K562 (cell line): Measurements from ENCODE around the gene CCDC34. TPM values are rescaled to one million over a fixed set of nuclear protein-coding genes. Genes with fewer than 3 reads are reported as not detected.

ENCODE experiments used
- ATAC-seq: fragments of 200-7000 bp; cut with Tn5 transposase; 3 replicates; pipeline ENCODE4 v1.9.1; 2020; ENCODE audit warnings: moderate library complexity
- BruUV-seq: library from RNA; stranded (reverse); fragments of 400-500 nt; replicated peaks from 2 replicates; lab custom pipeline; 2021; lab: Mats Ljungman, UMichigan
- CTCF ChIA-PET: fragments of 300-600 bp; formaldehyde crosslinking; extraction: SDS; loops from one replicate; lab custom pipeline; 2021; ENCODE audit warnings: low intra/inter-chr PET ratio; lab: Yijun Ruan, JAX
- POLR2A ChIA-PET: fragments of 300-600, 350-650 bp; sonication (Branson Sonifier 250); formaldehyde crosslinking; extraction: SDS; loops from one replicate; lab custom pipeline; 2021; ENCODE audit warnings: antibody characterized with exemption, inconsistent platforms; lab: Yijun Ruan, JAX
- DNase-seq, 4 experiments: peaks; one replicate each; pipeline versions ENCODE4 v3.0.0 to v3.0.0-alpha.2; 2011 to 2018; ENCODE audit warnings: low spot score in 3 of 4, mixed read lengths in 3 of 4; ENCODE audit errors: extremely low read depth in 1 of 4
- FAIRE-seq: peaks from 2 replicates; lab custom pipeline; 2011; peaks lifted over from hg19 to GRCh38; lab: Jason Lieb, UNC
- H2AFZ ChIP-seq: 2 replicates; pipeline ENCODE4 v1.6.0; 2011; ENCODE audit warnings: low read depth, low read length, control low read depth, inconsistent platforms
- H3K27ac ChIP-seq: fragments of 200-600 bp; 3 replicates; pipeline ENCODE4 v1.8.0; 2011; ENCODE audit warnings: low read depth, mild to moderate bottlenecking, control low read depth, inconsistent platforms, low read length, moderate library complexity, mixed read lengths; ENCODE audit errors: extremely low read depth
- H3K27me3 ChIP-seq, 2 experiments: fragments of 300-600 bp in 1 of 2; 2 replicates in 1 of 2; 3 replicates in 1 of 2; pipeline versions ENCODE4 v1.6.0 to v1.8.0; 2011; ENCODE audit warnings: inconsistent platforms in 2 of 2, low read length in 2 of 2, mild to moderate bottlenecking in 1 of 2, mixed read lengths in 1 of 2, moderate library complexity in 1 of 2; ENCODE audit not compliant: control insufficient read depth in 2 of 2, insufficient read depth in 2 of 2
- H3K36me3 ChIP-seq: fragments of 300-600 bp; 3 replicates; pipeline ENCODE4 v1.8.0; 2011; ENCODE audit warnings: mild to moderate bottlenecking, low read length, inconsistent platforms; ENCODE audit not compliant: control insufficient read depth, insufficient read depth
- H3K4me1 ChIP-seq, 2 experiments: fragments of 200-600 bp in 1 of 2; replicated peaks in 1 of 2; 2 replicates in 1 of 2; 3 replicates in 1 of 2; pipeline versions ENCODE4 v1.5.1 to v1.8.0; 2011; ENCODE audit warnings: inconsistent platforms in 2 of 2, low read length in 2 of 2, mild to moderate bottlenecking in 1 of 2, mixed read lengths in 1 of 2, moderate library complexity in 1 of 2; ENCODE audit not compliant: control insufficient read depth in 2 of 2, insufficient read depth in 2 of 2
- H3K4me2 ChIP-seq: 2 replicates; pipeline ENCODE4 v1.6.1; 2011; ENCODE audit warnings: low read length, control low read depth, inconsistent platforms, mixed read lengths; ENCODE audit not compliant: insufficient read depth
- H3K4me3 ChIP-seq: fragments of 200-600 bp; sonication (generic), shearing (Covaris generic); 2 replicates; pipeline ENCODE4 v1.5.1; 2016; ENCODE audit warnings: control low read depth, inconsistent platforms
- H3K79me2 ChIP-seq: fragments of 200-600 bp; 3 replicates; pipeline ENCODE4 v1.8.0; 2011; ENCODE audit warnings: low read length, inconsistent platforms; ENCODE audit not compliant: control insufficient read depth, insufficient read depth
- H3K9ac ChIP-seq, 2 experiments: 2 replicates each; pipeline versions ENCODE4 v1.6.0 to v1.6.1; 2011; ENCODE audit warnings: low read depth in 2 of 2, low read length in 2 of 2, control low read depth in 1 of 2, inconsistent platforms in 1 of 2, mild to moderate bottlenecking in 1 of 2, mixed read lengths in 1 of 2; ENCODE audit not compliant: insufficient read depth in 1 of 2
- H3K9me1 ChIP-seq: one replicate; pipeline ENCODE4 v1.6.0; 2011; ENCODE audit warnings: inconsistent platforms, mild to moderate bottlenecking, low read length, moderate library complexity; ENCODE audit not compliant: control insufficient read depth, insufficient read depth
- H3K9me3 ChIP-seq: replicated peaks from 2 replicates; pipeline ENCODE4 v1.5.1; 2011; ENCODE audit warnings: low read depth, low read length, inconsistent platforms; ENCODE audit not compliant: control insufficient read depth, insufficient read depth
- H4K20me1 ChIP-seq: replicated peaks from 2 replicates; pipeline ENCODE4 v1.6.1; 2011; ENCODE audit warnings: low read length, inconsistent platforms, mixed read lengths; ENCODE audit not compliant: control insufficient read depth, insufficient read depth
- BRD4 ChIP-seq: fragments of 200-600 bp; sonication (generic); IDR thresholded peaks from 2 replicates; pipeline ENCODE4 v1.6.1; 2017; ENCODE audit warnings: inconsistent platforms
- EGR1 ChIP-seq: fragments of 450-650 bp; conservative IDR thresholded peaks from 2 replicates; pipeline ENCODE4 v1.6.1; 2017; ENCODE audit warnings: mild to moderate bottlenecking
- HDAC3 ChIP-seq: fragments of 450-650 bp; IDR thresholded peaks from 2 replicates; pipeline ENCODE4 v1.6.1; 2018; ENCODE audit warnings: borderline replicate concordance, mild to moderate bottlenecking, moderate library complexity; ENCODE audit not compliant: partially characterized antibody
- HSF4 ChIP-seq: fragments of 250-450 bp; sonication (Bioruptor Pico); IDR thresholded peaks from 2 replicates; pipeline ENCODE4 v2.1.2; 2022; ENCODE audit warnings: mild to moderate bottlenecking, moderate library complexity, borderline replicate concordance
- NR3C1 ChIP-seq: sonication (generic); formaldehyde crosslinking; IDR thresholded peaks from 2 replicates; pipeline ENCODE4 v1.8.1; 2022; ENCODE audit warnings: missing genetic modification reagents
- PPARD ChIP-seq: fragments of 250-450 bp; sonication (Bioruptor Pico); IDR thresholded peaks from 2 replicates; pipeline ENCODE4 v1.8.0; 2022; ENCODE audit warnings: inconsistent platforms, mild to moderate bottlenecking, moderate library complexity
- ZFP36 ChIP-seq: fragments of 150-350 bp; IDR thresholded peaks from 2 replicates; pipeline ENCODE4 v1.6.1; 2018; ENCODE audit warnings: low read length, low read depth; ENCODE audit not compliant: partially characterized antibody
- ZFX ChIP-seq: sonication (generic); formaldehyde crosslinking; IDR thresholded peaks from 2 replicates; pipeline ENCODE4 v1.8.0; 2022; ENCODE audit warnings: mild to moderate bottlenecking, missing genetic modification reagents, moderate library complexity
- ZKSCAN1 ChIP-seq: fragments of 150-350 bp; IDR thresholded peaks from 2 replicates; pipeline ENCODE4 v1.6.1; 2016; ENCODE audit warnings: low read depth, low read length
- ZNF23 ChIP-seq: fragments of 250-450 bp; sonication (Bioruptor Pico); IDR thresholded peaks from 2 replicates; pipeline ENCODE4 v1.4.0; 2020; ENCODE audit warnings: mild to moderate bottlenecking
- ZNF445 ChIP-seq: fragments of 250-450 bp; sonication (Bioruptor Pico); IDR thresholded peaks from 2 replicates; pipeline ENCODE4 v1.4.0; 2020; ENCODE audit warnings: low read depth, mild to moderate bottlenecking, moderate library complexity
- ZNF778 ChIP-seq: fragments of 450-650 bp; formaldehyde crosslinking; IDR thresholded peaks from 2 replicates; pipeline ENCODE4 v1.4.0; 2020; ENCODE audit warnings: mild to moderate bottlenecking, moderate library complexity
- ZNF780A ChIP-seq: fragments of 250-450 bp; sonication (Bioruptor Pico); IDR thresholded peaks from 2 replicates; pipeline ENCODE4 v1.5.0; 2021; ENCODE audit warnings: mild to moderate bottlenecking
- WGBS: fragments of 100-300 bp; shearing (Covaris generic); methylation state at CpG from one replicate; pipeline ENCODE4 v1.1.6; 2016; ENCODE audit warnings: low coverage, mixed read lengths; ENCODE audit not compliant: insufficient coverage; ENCODE audit errors: missing lambda C conversion rate; 5-methylcytosine and 5-hydroxymethylcytosine counted together
- in situ Hi-C: fragments of 300-500 bp; cut with MboI; formaldehyde crosslinking; loops from 4 replicates; pipeline ENCODE4 v1.15.0; 2018; ENCODE audit warnings: inconsistent platforms, mixed read lengths
- intact Hi-C: fragments of 100-400 bp; cut with micrococcal nuclease; formaldehyde crosslinking; loops from 2 replicates; pipeline ENCODE4 v1.14.2; 2022
- polyA plus RNA-seq, 8 experiments: library from polyadenylated mRNA; depleted of rRNA in 4 of 8; stranded (reverse) in 5 of 8; unstranded in 3 of 8; fragments of >200 nt; fragmentation: Nextera tagmentation in 2 of 8; fragmentation: Illumina TruSeq in 1 of 8; extraction: Ambion mirVana in 2 of 8; extraction: Trizol in 1 of 8; gene quantifications; 2 replicates each; pipeline versions ENCODE4 v1.2.1 to v1.2.3, GENCODE V29; 2011 to 2014; ENCODE audit warnings: inconsistent platforms in 1 of 8, missing spikeins in 1 of 8
- total RNA-seq, 7 experiments: library from RNA; depleted of rRNA in 6 of 7; stranded (reverse); fragments of >200 nt in 6 of 7; fragmentation: Illumina TruSeq in 2 of 7; extraction: Trizol in 2 of 7; gene quantifications; 2 replicates each; pipeline versions ENCODE4 v1.2.1 to v1.2.3, GENCODE V29; 2011 to 2021; ENCODE audit warnings: low replicate concordance in 1 of 7
- TF ChIP-seq, protein P1 (sequence below): sonication (generic); formaldehyde crosslinking; IDR thresholded peaks from 2 replicates; pipeline ENCODE4 v1.8.0; 2022; ENCODE audit warnings: mild to moderate bottlenecking, missing genetic modification reagents
- TF ChIP-seq, protein P2 (sequence below): fragments of 250-450 bp; sonication (Bioruptor Pico); IDR thresholded peaks from 2 replicates; pipeline ENCODE4 v1.4.0; 2020; ENCODE audit warnings: borderline replicate concordance
- TF ChIP-seq, protein P3 (sequence below): fragments of 450-650 bp; formaldehyde crosslinking; IDR thresholded peaks from 2 replicates; pipeline ENCODE4 v1.4.0; 2020; ENCODE audit warnings: mild to moderate bottlenecking
- TF ChIP-seq, protein P4 (sequence below), 2 experiments: fragments of 450-650 bp in 1 of 2; IDR thresholded peaks; 2 replicates each; pipeline ENCODE4 v1.6.1; 2011 to 2017; ENCODE audit warnings: low read depth in 2 of 2, antibody characterized with exemption in 1 of 2, borderline replicate concordance in 1 of 2, low read length in 1 of 2, mild to moderate bottlenecking in 1 of 2, mixed read lengths in 1 of 2; ENCODE audit not compliant: control insufficient read depth in 1 of 2

The CCDC34 gene
- total and polyA plus RNA-seq, 9 of the 15 experiments (the other 6 are each of a cell fraction or from before 2014, with no cell fraction given), result 6.2 to 42.0 (median 15.7) TPM

DNA sequence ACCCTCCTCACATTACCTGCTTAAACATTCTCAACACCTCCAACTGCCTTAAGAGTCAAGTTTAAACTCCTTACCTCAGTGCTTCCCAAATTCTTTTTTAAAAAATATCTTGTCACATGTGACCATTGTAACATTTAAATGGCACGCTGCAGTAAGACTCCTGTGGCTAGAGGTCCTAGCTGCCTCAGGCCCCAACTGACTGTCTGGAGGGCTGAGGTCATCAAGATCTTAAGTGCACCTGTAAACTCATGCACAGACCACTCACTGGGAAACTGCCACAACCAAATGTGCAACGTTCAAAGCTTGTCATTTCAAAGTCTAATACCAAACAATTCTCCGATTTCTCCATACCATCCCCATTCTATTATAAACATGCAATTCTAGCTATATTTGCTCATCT lies 16.4 kb upstream of the CCDC34 start:
- peak; percentile 65 for ATAC-seq
- Histone ChIP-seq H3K36me3 (no peaks in the 10 kb centered on the region; the same call in 1 of the 3 replicates), H3K4me2 (no peak overlapping the region), H3K9ac (no peak overlapping the region), H3K27ac (no peak overlapping the region), H3K4me1 (no peaks in the 10 kb centered on the region; a peak in 1 of 5 replicates), H3K9me3 (no peaks in the 10 kb centered on the region), H3K4me3 (no peak overlapping the region), H2AFZ (no peak overlapping the region), H3K27me3 (no peaks in the 10 kb centered on the region), H3K79me2 (no peaks in the 10 kb centered on the region), H4K20me1 (no peaks in the 10 kb centered on the region), H3K9me1 (no peaks in the 10 kb centered on the region)
- intact Hi-C loops, result no loop called here
- in situ Hi-C loops, result no loop called here
- no peak for FAIRE-seq
- DNase-seq, result no peak
- ChIA-PET POLR2A (interaction anchor here (1.2 to 1.7 kb wide), 2 partner anchors 9 to 23 kb away, joined by 3 to 5 read pairs; no protein-coding TSS in a partner anchor), CTCF (no interaction called here)
- TF ChIP-seq ZNF445 (CRISPR knock-in tag), result no peak
- TF ChIP-seq ZKSCAN1, result no peak
- no peak for TF ChIP-seq ZNF780A (CRISPR knock-in tag)
- no peak for TF ChIP-seq ZFP36
- TF ChIP-seq ZFX (CRISPR knock-in tag), result no peak
- no peak for TF ChIP-seq ZNF23 (CRISPR knock-in tag)
- no peak for TF ChIP-seq HDAC3
- no peak for TF ChIP-seq BRD4
- TF ChIP-seq, protein P1, sequence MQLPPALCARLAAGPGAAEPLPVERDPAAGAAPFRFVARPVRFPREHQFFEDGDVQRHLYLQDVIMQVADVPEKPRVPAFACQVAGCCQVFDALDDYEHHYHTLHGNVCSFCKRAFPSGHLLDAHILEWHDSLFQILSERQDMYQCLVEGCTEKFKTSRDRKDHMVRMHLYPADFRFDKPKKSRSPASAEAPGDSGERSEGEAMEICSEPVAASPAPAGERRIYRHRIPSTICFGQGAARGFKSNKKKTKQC, result no peak
- no peak for TF ChIP-seq PPARD (CRISPR knock-in tag)
- TF ChIP-seq, protein P2, sequence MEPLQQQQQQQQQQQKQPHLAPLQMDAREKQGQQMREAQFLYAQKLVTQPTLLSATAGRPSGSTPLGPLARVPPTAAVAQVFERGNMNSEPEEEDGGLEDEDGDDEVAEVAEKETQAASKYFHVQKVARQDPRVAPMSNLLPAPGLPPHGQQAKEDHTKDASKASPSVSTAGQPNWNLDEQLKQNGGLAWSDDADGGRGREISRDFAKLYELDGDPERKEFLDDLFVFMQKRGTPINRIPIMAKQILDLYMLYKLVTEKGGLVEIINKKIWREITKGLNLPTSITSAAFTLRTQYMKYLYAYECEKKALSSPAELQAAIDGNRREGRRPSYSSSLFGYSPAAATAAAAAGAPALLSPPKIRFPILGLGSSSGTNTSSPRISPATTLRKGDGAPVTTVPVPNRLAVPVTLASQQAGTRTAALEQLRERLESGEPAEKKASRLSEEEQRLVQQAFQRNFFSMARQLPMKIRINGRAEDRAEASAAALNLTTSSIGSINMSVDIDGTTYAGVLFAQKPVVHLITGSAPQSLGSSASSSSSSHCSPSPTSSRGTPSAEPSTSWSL, result no peak
- TF ChIP-seq ZNF778, result no peak
- no peak for TF ChIP-seq NR3C1
- no peak for TF ChIP-seq HSF4 (CRISPR knock-in tag)
- TF ChIP-seq, protein P3, sequence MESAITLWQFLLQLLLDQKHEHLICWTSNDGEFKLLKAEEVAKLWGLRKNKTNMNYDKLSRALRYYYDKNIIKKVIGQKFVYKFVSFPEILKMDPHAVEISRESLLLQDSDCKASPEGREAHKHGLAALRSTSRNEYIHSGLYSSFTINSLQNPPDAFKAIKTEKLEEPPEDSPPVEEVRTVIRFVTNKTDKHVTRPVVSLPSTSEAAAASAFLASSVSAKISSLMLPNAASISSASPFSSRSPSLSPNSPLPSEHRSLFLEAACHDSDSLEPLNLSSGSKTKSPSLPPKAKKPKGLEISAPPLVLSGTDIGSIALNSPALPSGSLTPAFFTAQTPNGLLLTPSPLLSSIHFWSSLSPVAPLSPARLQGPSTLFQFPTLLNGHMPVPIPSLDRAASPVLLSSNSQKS (CRISPR knock-in tag), result no peak
- no peak for TF ChIP-seq EGR1
- TF ChIP-seq, protein P4, sequence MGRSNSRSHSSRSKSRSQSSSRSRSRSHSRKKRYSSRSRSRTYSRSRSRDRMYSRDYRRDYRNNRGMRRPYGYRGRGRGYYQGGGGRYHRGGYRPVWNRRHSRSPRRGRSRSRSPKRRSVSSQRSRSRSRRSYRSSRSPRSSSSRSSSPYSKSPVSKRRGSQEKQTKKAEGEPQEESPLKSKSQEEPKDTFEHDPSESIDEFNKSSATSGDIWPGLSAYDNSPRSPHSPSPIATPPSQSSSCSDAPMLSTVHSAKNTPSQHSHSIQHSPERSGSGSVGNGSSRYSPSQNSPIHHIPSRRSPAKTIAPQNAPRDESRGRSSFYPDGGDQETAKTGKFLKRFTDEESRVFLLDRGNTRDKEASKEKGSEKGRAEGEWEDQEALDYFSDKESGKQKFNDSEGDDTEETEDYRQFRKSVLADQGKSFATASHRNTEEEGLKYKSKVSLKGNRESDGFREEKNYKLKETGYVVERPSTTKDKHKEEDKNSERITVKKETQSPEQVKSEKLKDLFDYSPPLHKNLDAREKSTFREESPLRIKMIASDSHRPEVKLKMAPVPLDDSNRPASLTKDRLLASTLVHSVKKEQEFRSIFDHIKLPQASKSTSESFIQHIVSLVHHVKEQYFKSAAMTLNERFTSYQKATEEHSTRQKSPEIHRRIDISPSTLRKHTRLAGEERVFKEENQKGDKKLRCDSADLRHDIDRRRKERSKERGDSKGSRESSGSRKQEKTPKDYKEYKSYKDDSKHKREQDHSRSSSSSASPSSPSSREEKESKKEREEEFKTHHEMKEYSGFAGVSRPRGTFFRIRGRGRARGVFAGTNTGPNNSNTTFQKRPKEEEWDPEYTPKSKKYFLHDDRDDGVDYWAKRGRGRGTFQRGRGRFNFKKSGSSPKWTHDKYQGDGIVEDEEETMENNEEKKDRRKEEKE (IDR thresholded peaks at IDR 0.05; ENCODE audit: borderline replicate concordance in 1 of 2, control insufficient read depth in 1 of 2, low read depth in 2 of 2, low read length in 1 of 2), result no peak
- 31% methylated on average over 3 of the region's 3 CpGs for WGBS
- no TSS peak for BruUV-seq
